Glutamatergic neuron (in vitro differentiated cells): ENCODE measurements around the gene SCN8A. TPM values are rescaled to one million over a fixed set of nuclear protein-coding genes. Genes with fewer than 3 reads are reported as not detected.

ENCODE experiments used
- DNase-seq: peaks from one replicate; pipeline ENCODE4 v3.0.0; 2022
- H3K27ac Mint-ChIP-seq: one replicate; pipeline ENCODE4 v1.8.0; 2020; ENCODE audit warnings: mild to moderate bottlenecking, mixed read lengths, inconsistent platforms; ENCODE audit not compliant: unreplicated experiment
- H3K27me3 Mint-ChIP-seq: one replicate; pipeline ENCODE4 v1.8.0; 2020; ENCODE audit warnings: mild to moderate bottlenecking, moderate library complexity, mixed read lengths, inconsistent platforms; ENCODE audit not compliant: unreplicated experiment
- H3K36me3 Mint-ChIP-seq: one replicate; pipeline ENCODE4 v1.8.0; 2020; ENCODE audit warnings: mild to moderate bottlenecking, mixed read lengths, inconsistent platforms; ENCODE audit not compliant: unreplicated experiment
- H3K4me1 Mint-ChIP-seq: one replicate; pipeline ENCODE4 v1.8.0; 2020; ENCODE audit warnings: mild to moderate bottlenecking, low read depth, mixed read lengths, inconsistent platforms; ENCODE audit not compliant: unreplicated experiment
- H3K4me3 Mint-ChIP-seq: one replicate; pipeline ENCODE4 v1.8.0; 2020; ENCODE audit warnings: mild to moderate bottlenecking, mixed read lengths, inconsistent platforms; ENCODE audit not compliant: unreplicated experiment
- H3K9me3 Mint-ChIP-seq: one replicate; pipeline ENCODE4 v1.8.0; 2020; ENCODE audit warnings: mild to moderate bottlenecking, moderate library complexity, mixed read lengths, inconsistent platforms; ENCODE audit not compliant: unreplicated experiment
- total RNA-seq: library from RNA; stranded (reverse); fragmentation: NEBNext Ultra II Directional; extraction: Animal tissue kit (Norgen Biotek cat#: 25700); gene quantifications from one replicate; pipeline ENCODE4 v1.2.1, GENCODE V29; 2021; ENCODE audit not compliant: unreplicated experiment
- TF ChIP-seq, protein P1 (sequence below): fragments of 200-600 bp; sonication (generic); IDR thresholded peaks from one replicate; pipeline ENCODE4 v1.5.0; 2021; ENCODE audit not compliant: partially characterized antibody, unreplicated experiment

The SCN8A gene
- total RNA-seq, 1 donor from 2014 or later, result 47.6 TPM

DNA sequence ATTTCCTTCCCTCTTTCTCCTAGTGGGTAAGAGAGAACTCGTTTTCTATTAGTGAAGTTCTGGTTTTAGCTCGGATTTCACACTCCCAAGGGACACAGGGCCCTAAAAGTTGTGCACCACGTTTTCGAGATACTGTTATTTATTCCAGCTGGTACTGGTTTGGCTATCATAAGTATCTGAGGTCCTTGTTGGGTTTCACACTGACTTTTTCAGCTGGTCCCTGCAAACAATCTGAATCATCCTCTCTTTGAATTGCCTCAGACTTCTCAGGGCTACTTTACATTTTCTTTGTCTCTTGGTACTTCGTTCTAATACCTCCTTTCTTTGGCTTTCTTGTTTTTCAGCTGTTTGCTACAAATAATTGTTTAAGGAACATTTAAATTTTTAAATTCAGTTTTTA is 75.7 kb downstream of the SCN8A start:
- Mint-ChIP-seq H3K9me3 (peaks cover 1% of the 10 kb centered on the region), H3K27ac (no peak overlapping the region), H3K4me1 (peaks cover 13% of the 10 kb centered on the region), H3K27me3 (no peaks in the 10 kb centered on the region), H3K4me3 (no peak overlapping the region), H3K36me3 (no peaks in the 10 kb centered on the region)
- DNase-seq, result no peak
- TF ChIP-seq, protein P1, sequence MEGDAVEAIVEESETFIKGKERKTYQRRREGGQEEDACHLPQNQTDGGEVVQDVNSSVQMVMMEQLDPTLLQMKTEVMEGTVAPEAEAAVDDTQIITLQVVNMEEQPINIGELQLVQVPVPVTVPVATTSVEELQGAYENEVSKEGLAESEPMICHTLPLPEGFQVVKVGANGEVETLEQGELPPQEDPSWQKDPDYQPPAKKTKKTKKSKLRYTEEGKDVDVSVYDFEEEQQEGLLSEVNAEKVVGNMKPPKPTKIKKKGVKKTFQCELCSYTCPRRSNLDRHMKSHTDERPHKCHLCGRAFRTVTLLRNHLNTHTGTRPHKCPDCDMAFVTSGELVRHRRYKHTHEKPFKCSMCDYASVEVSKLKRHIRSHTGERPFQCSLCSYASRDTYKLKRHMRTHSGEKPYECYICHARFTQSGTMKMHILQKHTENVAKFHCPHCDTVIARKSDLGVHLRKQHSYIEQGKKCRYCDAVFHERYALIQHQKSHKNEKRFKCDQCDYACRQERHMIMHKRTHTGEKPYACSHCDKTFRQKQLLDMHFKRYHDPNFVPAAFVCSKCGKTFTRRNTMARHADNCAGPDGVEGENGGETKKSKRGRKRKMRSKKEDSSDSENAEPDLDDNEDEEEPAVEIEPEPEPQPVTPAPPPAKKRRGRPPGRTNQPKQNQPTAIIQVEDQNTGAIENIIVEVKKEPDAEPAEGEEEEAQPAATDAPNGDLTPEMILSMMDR, result no peak

DNA sequence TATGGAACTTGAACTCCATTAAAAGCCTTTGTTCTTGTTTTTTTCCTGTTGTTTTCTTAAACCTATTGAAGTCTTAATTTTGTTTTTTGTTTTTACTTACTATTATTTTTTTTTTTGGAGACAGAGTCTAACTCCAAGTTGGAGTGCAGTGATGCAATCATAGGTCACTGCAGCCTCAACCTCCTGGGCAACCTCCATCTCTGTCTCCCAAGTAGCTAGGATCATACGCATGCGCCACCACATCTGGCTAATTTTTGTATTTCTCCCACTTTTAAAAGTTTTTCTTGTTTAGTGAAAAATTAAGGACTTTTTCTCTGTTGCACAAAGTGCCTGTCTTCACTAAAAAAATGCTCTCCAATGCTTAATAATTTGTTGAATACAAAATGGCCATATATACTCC is 76.2 kb downstream of the SCN8A start:
- Mint-ChIP-seq H3K36me3 (no peaks in the 10 kb centered on the region), H3K27me3 (no peaks in the 10 kb centered on the region), H3K27ac (no peak overlapping the region), H3K4me1 (peaks cover 7% of the 10 kb centered on the region), H3K9me3 (peaks cover 1% of the 10 kb centered on the region), H3K4me3 (no peak overlapping the region)
- TF ChIP-seq, protein P1, result no peak
- no peak for DNase-seq

DNA sequence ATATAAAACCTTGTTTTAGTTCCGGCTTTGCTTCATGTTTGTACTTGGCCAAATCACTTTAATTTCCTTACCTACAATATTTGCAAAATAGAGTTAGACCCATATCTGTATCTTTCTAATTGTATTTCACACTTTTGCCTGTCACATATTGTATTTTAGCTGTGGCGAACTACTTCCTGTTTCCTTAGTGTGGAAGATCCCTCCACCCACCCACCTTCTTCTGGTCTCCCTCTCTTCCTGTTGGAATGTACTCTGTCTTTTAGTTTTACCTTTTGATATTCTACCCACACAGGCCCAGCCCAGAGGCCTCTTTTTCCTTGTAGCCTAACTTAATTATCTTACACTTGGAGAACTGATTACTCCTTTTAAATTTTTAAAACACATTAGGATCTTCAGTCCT is 78.2 kb downstream of the SCN8A start:
- no peaks in the 10 kb centered on the region for H3K36me3 Mint-ChIP-seq
- peaks cover 2% of the 10 kb centered on the region for H3K4me1 Mint-ChIP-seq
- DNase-seq, result no peak
- H3K27ac Mint-ChIP-seq, result no peak overlapping the region
- TF ChIP-seq, protein P1, result no peak
- no peaks in the 10 kb centered on the region for H3K27me3 Mint-ChIP-seq
- peaks cover 1% of the 10 kb centered on the region for H3K9me3 Mint-ChIP-seq
- H3K4me3 Mint-ChIP-seq, result no peak overlapping the region

DNA sequence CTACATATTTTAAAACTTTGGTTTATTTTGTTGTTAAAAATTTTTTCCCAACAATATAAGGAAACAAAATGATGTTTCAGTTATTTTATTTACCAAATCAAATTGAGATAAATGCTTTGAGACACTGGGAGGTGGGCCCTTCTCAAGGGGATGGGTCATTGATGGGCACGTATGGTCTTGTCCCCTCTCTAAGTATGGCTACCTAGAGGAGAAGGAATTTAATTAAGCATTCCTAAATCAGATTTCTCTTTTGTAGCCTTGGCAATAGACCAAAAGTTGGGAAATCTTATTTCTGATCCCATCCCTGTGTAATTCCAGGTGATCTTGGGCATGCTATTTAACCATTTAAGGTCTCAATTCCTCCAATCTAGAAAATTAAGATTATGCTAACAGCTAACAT is 79.0 kb downstream of the SCN8A start:
- Mint-ChIP-seq H3K27ac (no peak overlapping the region), H3K4me1 (peaks cover 5% of the 10 kb centered on the region), H3K36me3 (no peaks in the 10 kb centered on the region), H3K4me3 (no peak overlapping the region), H3K27me3 (no peaks in the 10 kb centered on the region), H3K9me3 (peaks cover 1% of the 10 kb centered on the region)
- DNase-seq, result no peak
- TF ChIP-seq, protein P1, result no peak

DNA sequence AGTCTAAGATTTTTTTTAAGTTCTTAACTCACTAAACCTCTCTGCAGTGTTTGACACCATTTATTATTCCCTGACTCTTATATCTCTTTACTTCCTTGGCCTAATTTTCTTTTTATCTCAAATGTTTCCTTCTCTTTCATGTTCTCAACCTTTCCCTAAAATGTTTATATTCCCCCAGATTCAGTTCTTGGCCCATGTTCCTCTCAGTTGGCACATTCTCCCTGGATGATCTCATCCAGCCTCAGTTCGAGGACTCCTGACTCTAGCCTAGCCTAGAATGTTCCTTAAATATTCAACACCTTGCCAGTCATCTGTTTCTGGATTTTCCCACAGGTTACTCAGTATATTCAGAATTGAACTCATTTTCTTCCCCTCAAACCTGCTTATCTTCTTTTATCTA is 81.3 kb downstream of the SCN8A start:
- peaks cover 21% of the 10 kb centered on the region for H3K4me1 Mint-ChIP-seq
- no peak overlapping the region for H3K4me3 Mint-ChIP-seq
- no peaks in the 10 kb centered on the region for H3K36me3 Mint-ChIP-seq
- no peaks in the 10 kb centered on the region for H3K27me3 Mint-ChIP-seq
- TF ChIP-seq, protein P1, result no peak
- no peak overlapping the region for H3K27ac Mint-ChIP-seq
- DNase-seq, result no peak
- H3K9me3 Mint-ChIP-seq, result peaks cover 1% of the 10 kb centered on the region
